Thymus (tissue), 11 donors: Measurements from ENCODE around the gene MARCHF5. TPM values are rescaled to one million over a fixed set of nuclear protein-coding genes. Genes with fewer than 3 reads are reported as not detected.
"Not testable (repeated sequence)": the region's sequence is repeated elsewhere in the genome, so short reads cannot be mapped to it uniquely, and the experiment has no call there.

Experiments
- DNase-seq, 9 donors: peaks; one replicate each; pipeline ENCODE4 v3.0.0-alpha.2; 2013; ENCODE audit warnings: low spot score in 9 of 9, low read depth in 6 of 9, missing footprints in 1 of 9
- H3K27ac ChIP-seq, 2 donors: one replicate each; pipeline ENCODE4 v1.5.1; 2013; ENCODE audit warnings: control low read depth in 1 of 2, low read depth in 1 of 2, low read length in 1 of 2, mild to moderate bottlenecking in 1 of 2, moderate library complexity in 1 of 2
- H3K27me3 ChIP-seq, 2 donors: one replicate each; pipeline ENCODE4 v1.5.1; 2013; ENCODE audit warnings: low read length in 1 of 2; ENCODE audit not compliant: control insufficient read depth in 2 of 2, insufficient read depth in 1 of 2
- H3K36me3 ChIP-seq, 2 donors: one replicate each; pipeline ENCODE4 v1.5.1; 2013; ENCODE audit warnings: low read length in 1 of 2, mild to moderate bottlenecking in 1 of 2, moderate library complexity in 1 of 2; ENCODE audit not compliant: control insufficient read depth in 2 of 2, insufficient read depth in 2 of 2
- H3K4me1 ChIP-seq, 2 donors: one replicate each; pipeline ENCODE4 v1.5.1; 2013; ENCODE audit warnings: low read length in 2 of 2; ENCODE audit not compliant: control insufficient read depth in 2 of 2, insufficient read depth in 2 of 2
- H3K4me3 ChIP-seq, 2 donors: one replicate each; pipeline ENCODE4 v1.5.1; 2013; ENCODE audit warnings: low read length in 2 of 2, control low read depth in 1 of 2, mild to moderate bottlenecking in 1 of 2
- H3K9me3 ChIP-seq, 2 donors: one replicate each; pipeline ENCODE4 v1.5.1; 2013; ENCODE audit warnings: low read length in 1 of 2, mild to moderate bottlenecking in 1 of 2; ENCODE audit not compliant: control insufficient read depth in 2 of 2, insufficient read depth in 1 of 2
- WGBS: extraction: QIAGEN DNeasy Blood & Tissue Kit; methylation state at CpG from one replicate; pipeline ENCODE4 v1.1.7; 2013; 5-methylcytosine and 5-hydroxymethylcytosine counted together
- polyA plus RNA-seq: library from polyadenylated mRNA; stranded (reverse); fragments of 200-250 nt; gene quantifications from one replicate; pipeline ENCODE4 v1.2.3, GENCODE V29; 2013
- total RNA-seq: library from RNA; stranded (reverse); fragments of 120-200 nt; gene quantifications from one replicate; pipeline ENCODE4 v1.2.4, GENCODE V29; 2013
- donor health status: healthy.

Gene MARCHF5
- total and polyA plus RNA-seq, 2 donors, result 10.1 to 22.9 TPM

- H3K36me3 ChIP-seq, result no peaks in the 10 kb centered on the region
These were observed 72.5 kb downstream of the MARCHF5 start for GRCh38 chr10:92363498-92363897.

GRCh38 chr10:92366412-92367021 lies 75.5 kb downstream of the MARCHF5 start:
- Histone ChIP-seq H3K36me3 (no peaks in the 10 kb centered on the region), H3K27me3 (no peaks in the 10 kb centered on the region), H3K9me3 (no peaks in the 10 kb centered on the region), H3K4me3 (no peak overlapping the region), H3K27ac (no peak overlapping the region), H3K4me1 (no peaks in the 10 kb centered on the region)
- no peak for DNase-seq
- WGBS, result 93% methylated on average over 5 of the region's 5 CpGs

More at GRCh38 chr10:92363498-92363897, 72.5 kb downstream of the MARCHF5 start:
- Histone ChIP-seq H3K4me3 (no peak overlapping the region), H3K27ac (no peak overlapping the region), H3K27me3 (no peaks in the 10 kb centered on the region), H3K9me3 (no peaks in the 10 kb centered on the region), H3K4me1 (no peaks in the 10 kb centered on the region)
- WGBS, result 99% methylated on average over 4 of the region's 4 CpGs
- DNase-seq, result no peak

- WGBS, result 91% methylated on average over 4 of the region's 4 CpGs
- Histone ChIP-seq H3K27ac (no peak overlapping the region), H3K27me3 (no peaks in the 10 kb centered on the region), H3K9me3 (no peaks in the 10 kb centered on the region), H3K36me3 (no peaks in the 10 kb centered on the region), H3K4me1 (no peaks in the 10 kb centered on the region), H3K4me3 (no peak overlapping the region)
- no peak for DNase-seq
These were observed 87.0 kb downstream of the MARCHF5 start for GRCh38 chr10:92377962-92378361.

GRCh38 chr10:92381543-92381954 lies 90.6 kb downstream of the MARCHF5 start:
- DNase-seq, result no peak
- Histone ChIP-seq H3K9me3 (no peaks in the 10 kb centered on the region), H3K36me3 (no peaks in the 10 kb centered on the region), H3K27ac (no peak overlapping the region), H3K4me1 (no peaks in the 10 kb centered on the region), H3K4me3 (no peak overlapping the region), H3K27me3 (no peaks in the 10 kb centered on the region)
- WGBS, result 72% methylated on average over 7 of the region's 7 CpGs

GRCh38 chr10:92382631-92383030 lies 91.7 kb downstream of the MARCHF5 start:
- 92% methylated on average over 4 of the region's 4 CpGs for WGBS
- H3K27me3 ChIP-seq, result no peaks in the 10 kb centered on the region

GRCh38 chr10:92384741-92385140 lies 93.8 kb downstream of the MARCHF5 start:
- Histone ChIP-seq H3K4me3 (no peak overlapping the region), H3K27ac (no peak overlapping the region), H3K9me3 (no peaks in the 10 kb centered on the region), H3K36me3 (no peaks in the 10 kb centered on the region), H3K27me3 (no peaks in the 10 kb centered on the region), H3K4me1 (no peaks in the 10 kb centered on the region)
- no peak for DNase-seq
- WGBS, result 85% methylated on average over 2 of the region's 2 CpGs

More at GRCh38 chr10:92382631-92383030, 91.7 kb downstream of the MARCHF5 start:
- Histone ChIP-seq H3K36me3 (no peaks in the 10 kb centered on the region), H3K9me3 (no peaks in the 10 kb centered on the region), H3K27ac (no peak overlapping the region), H3K4me1 (no peaks in the 10 kb centered on the region), H3K4me3 (no peak overlapping the region)
- DNase-seq, result no peak

GRCh38 chr10:92385831-92386230 lies 94.9 kb downstream of the MARCHF5 start:
- 14% methylated on average over 2 of the region's 2 CpGs for WGBS
- no peak for DNase-seq
- Histone ChIP-seq H3K27me3 (no peaks in the 10 kb centered on the region), H3K4me3 (no peak overlapping the region), H3K36me3 (no peaks in the 10 kb centered on the region), H3K27ac (no peak overlapping the region), H3K9me3 (no peaks in the 10 kb centered on the region), H3K4me1 (no peaks in the 10 kb centered on the region)

GRCh38 chr10:92387289-92387940 lies 96.4 kb downstream of the MARCHF5 start:
- H3K4me1 ChIP-seq, result no peaks in the 10 kb centered on the region
- no peak overlapping the region for H3K4me3 ChIP-seq
- peak; percentile 18 to 80 (median 56) for DNase-seq
- H3K27ac ChIP-seq, result no peak overlapping the region
- H3K36me3 ChIP-seq, result no peaks in the 10 kb centered on the region
- no peaks in the 10 kb centered on the region for H3K9me3 ChIP-seq
- no peaks in the 10 kb centered on the region for H3K27me3 ChIP-seq
- 53% methylated on average over 11 of the region's 11 CpGs for WGBS

- not testable (repeated sequence) for H3K27me3 ChIP-seq, H3K36me3 ChIP-seq, H3K27ac ChIP-seq, DNase-seq, H3K4me1 ChIP-seq, H3K9me3 ChIP-seq, H3K4me3 ChIP-seq
- 0% methylated on average over 1 of the region's 1 CpG for WGBS
These were observed 102.2 kb downstream of the MARCHF5 start for GRCh38 chr10:92393173-92393572.
